Panc1 (cell line): ENCODE results near the gene KAT6B.

Experiments
- POLR2AphosphoS5 ChIP-seq: IDR thresholded peaks from 2 replicates; pipeline ENCODE4 v1.6.1; 2012; ENCODE audit warnings: mild to moderate bottlenecking, low read depth, low read length, moderate library complexity
- TCF7L2 ChIP-seq: IDR thresholded peaks from 2 replicates; pipeline ENCODE4 v1.6.1; 2011; ENCODE audit warnings: mild to moderate bottlenecking, low read depth, low read length, inconsistent platforms
- TF ChIP-seq, protein P1 (sequence below): fragments of 450-650 bp; IDR thresholded peaks from 2 replicates; pipeline ENCODE4 v1.5.1; 2017; ENCODE audit warnings: mild to moderate bottlenecking

DNA sequence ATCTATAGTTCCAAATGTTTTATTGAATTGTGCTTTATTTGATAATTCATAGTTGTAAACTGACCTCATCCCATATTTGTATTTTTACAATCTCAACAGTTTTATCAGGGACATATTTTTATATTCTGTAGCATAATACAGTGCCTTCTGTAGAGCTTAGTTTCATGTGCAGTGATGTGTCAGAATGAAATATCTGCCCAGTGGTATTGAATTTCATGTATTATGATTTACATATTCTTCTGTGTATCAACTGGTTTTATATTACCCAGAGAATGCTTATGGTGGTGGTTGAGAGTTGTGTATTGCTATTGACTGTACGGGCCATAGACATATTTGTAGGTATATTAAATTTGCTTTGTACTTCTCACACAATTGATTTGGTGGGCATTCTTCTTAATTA lies 89.9 kb downstream of the KAT6B start:
- no peak for TF ChIP-seq POLR2AphosphoS5
- TF ChIP-seq, protein P1, sequence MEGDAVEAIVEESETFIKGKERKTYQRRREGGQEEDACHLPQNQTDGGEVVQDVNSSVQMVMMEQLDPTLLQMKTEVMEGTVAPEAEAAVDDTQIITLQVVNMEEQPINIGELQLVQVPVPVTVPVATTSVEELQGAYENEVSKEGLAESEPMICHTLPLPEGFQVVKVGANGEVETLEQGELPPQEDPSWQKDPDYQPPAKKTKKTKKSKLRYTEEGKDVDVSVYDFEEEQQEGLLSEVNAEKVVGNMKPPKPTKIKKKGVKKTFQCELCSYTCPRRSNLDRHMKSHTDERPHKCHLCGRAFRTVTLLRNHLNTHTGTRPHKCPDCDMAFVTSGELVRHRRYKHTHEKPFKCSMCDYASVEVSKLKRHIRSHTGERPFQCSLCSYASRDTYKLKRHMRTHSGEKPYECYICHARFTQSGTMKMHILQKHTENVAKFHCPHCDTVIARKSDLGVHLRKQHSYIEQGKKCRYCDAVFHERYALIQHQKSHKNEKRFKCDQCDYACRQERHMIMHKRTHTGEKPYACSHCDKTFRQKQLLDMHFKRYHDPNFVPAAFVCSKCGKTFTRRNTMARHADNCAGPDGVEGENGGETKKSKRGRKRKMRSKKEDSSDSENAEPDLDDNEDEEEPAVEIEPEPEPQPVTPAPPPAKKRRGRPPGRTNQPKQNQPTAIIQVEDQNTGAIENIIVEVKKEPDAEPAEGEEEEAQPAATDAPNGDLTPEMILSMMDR: no peak
- TF ChIP-seq TCF7L2: no peak
